H1 (cell line): ENCODE measurements around the gene HDHD5. TPM values are rescaled to one million over a fixed set of nuclear protein-coding genes. Genes with fewer than 3 reads are reported as not detected.

ENCODE experiments used
- FOSL1 ChIP-seq: IDR thresholded peaks from 2 replicates; pipeline ENCODE4 v1.6.1; 2011; ENCODE audit warnings: mild to moderate bottlenecking, low read depth, low read length, moderate library complexity; ENCODE audit not compliant: insufficient read depth
- HDAC2 ChIP-seq, 2 experiments: fragments of 300-600 bp in 1 of 2; sonication (generic) in 1 of 2; IDR thresholded peaks; 2 replicates each; pipeline ENCODE4 v1.6.1; 2011 to 2012; ENCODE audit warnings: low read depth in 2 of 2, low read length in 2 of 2, mild to moderate bottlenecking in 2 of 2, moderate library complexity in 2 of 2, borderline replicate concordance in 1 of 2, inconsistent platforms in 1 of 2
- KDM5A ChIP-seq: fragments of 200-600 bp; IDR thresholded peaks from 2 replicates; pipeline ENCODE4 v1.7.1; 2012; ENCODE audit warnings: mild to moderate bottlenecking, low read length, inconsistent platforms, mixed read lengths
- MAFK ChIP-seq: IDR thresholded peaks from 2 replicates; pipeline ENCODE4 v1.6.1; 2012; ENCODE audit warnings: low read depth, mild to moderate bottlenecking, improper control_type of control experiment, low read length
- POLR2AphosphoS5 ChIP-seq: IDR thresholded peaks from 2 replicates; pipeline ENCODE4 v1.6.1; 2011; ENCODE audit warnings: low read depth, low read length
- SAP30 ChIP-seq: fragments of 300-600 bp; sonication (generic); IDR thresholded peaks from 2 replicates; pipeline ENCODE4 v1.7.1; 2012; ENCODE audit warnings: low read length, moderate library complexity, mild to moderate bottlenecking, inconsistent platforms; ENCODE audit not compliant: insufficient read depth, insufficient replicate concordance
- SRF ChIP-seq: IDR thresholded peaks from 2 replicates; pipeline ENCODE4 v1.6.1; 2011; ENCODE audit warnings: mild to moderate bottlenecking, low read depth, low read length, moderate library complexity
- TEAD4 ChIP-seq: IDR thresholded peaks from 2 replicates; pipeline ENCODE4 v1.6.1; 2012; ENCODE audit warnings: low read depth, low read length, inconsistent platforms, mixed read lengths
- polyA plus RNA-seq, 7 experiments: library from polyadenylated mRNA; depleted of rRNA in 3 of 7; stranded (reverse) in 5 of 7; unstranded in 2 of 7; fragments of >200 nt in 5 of 7; fragments of 200-250 nt in 2 of 7; gene quantifications; 1 replicate in 5 of 7; 2 replicates in 1 of 7; 4 replicates in 1 of 7; pipeline versions ENCODE4 v1.2.1 to v1.2.3, GENCODE V29; 2011 to 2013; ENCODE audit warnings: missing spikeins in 2 of 7, mixed read lengths in 2 of 7
- total RNA-seq: library from RNA; stranded (reverse); fragmentation: NEBNext Ultra II Directional; extraction: Animal tissue kit (Norgen Biotek cat#: 25700); gene quantifications from 2 replicates; pipeline ENCODE4 v1.2.1, GENCODE V29; 2021
- TF ChIP-seq, protein P1 (sequence below): fragments of 300-600 bp; sonication (generic); IDR thresholded peaks from 2 replicates; pipeline ENCODE4 v1.7.1; 2012; ENCODE audit warnings: low read length, moderate library complexity, mild to moderate bottlenecking, inconsistent platforms; ENCODE audit not compliant: insufficient replicate concordance
- TF ChIP-seq, protein P2 (sequence below): IDR thresholded peaks from 2 replicates; pipeline ENCODE4 v1.6.1; 2012; ENCODE audit warnings: low read length, inconsistent platforms

Gene HDHD5
- total and polyA plus RNA-seq, 2 of the 8 experiments (the other 6 are each of a cell fraction or from before 2014, with no cell fraction given), result 68.3 to 123 TPM

DNA sequence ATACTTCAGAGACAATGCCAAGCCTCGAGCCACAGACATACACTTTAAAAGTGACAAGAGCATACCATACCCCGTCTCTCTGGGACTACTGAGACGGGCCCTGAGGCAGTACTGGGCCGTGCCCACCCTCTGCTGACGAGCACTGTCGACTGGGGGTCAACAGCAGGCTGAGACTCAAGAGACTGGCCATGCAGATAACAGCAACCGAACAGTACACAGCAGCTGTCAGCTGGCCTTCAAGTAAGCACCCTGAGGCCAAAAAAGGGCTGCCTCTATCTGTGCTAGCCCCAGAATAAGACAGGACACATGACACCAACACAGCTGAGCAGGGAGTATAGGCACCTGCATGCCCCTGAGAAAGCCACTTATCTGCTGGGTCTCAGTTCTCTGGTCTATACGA lies 19.1 kb downstream of the HDHD5 start (continued):
- TF ChIP-seq, protein P1, sequence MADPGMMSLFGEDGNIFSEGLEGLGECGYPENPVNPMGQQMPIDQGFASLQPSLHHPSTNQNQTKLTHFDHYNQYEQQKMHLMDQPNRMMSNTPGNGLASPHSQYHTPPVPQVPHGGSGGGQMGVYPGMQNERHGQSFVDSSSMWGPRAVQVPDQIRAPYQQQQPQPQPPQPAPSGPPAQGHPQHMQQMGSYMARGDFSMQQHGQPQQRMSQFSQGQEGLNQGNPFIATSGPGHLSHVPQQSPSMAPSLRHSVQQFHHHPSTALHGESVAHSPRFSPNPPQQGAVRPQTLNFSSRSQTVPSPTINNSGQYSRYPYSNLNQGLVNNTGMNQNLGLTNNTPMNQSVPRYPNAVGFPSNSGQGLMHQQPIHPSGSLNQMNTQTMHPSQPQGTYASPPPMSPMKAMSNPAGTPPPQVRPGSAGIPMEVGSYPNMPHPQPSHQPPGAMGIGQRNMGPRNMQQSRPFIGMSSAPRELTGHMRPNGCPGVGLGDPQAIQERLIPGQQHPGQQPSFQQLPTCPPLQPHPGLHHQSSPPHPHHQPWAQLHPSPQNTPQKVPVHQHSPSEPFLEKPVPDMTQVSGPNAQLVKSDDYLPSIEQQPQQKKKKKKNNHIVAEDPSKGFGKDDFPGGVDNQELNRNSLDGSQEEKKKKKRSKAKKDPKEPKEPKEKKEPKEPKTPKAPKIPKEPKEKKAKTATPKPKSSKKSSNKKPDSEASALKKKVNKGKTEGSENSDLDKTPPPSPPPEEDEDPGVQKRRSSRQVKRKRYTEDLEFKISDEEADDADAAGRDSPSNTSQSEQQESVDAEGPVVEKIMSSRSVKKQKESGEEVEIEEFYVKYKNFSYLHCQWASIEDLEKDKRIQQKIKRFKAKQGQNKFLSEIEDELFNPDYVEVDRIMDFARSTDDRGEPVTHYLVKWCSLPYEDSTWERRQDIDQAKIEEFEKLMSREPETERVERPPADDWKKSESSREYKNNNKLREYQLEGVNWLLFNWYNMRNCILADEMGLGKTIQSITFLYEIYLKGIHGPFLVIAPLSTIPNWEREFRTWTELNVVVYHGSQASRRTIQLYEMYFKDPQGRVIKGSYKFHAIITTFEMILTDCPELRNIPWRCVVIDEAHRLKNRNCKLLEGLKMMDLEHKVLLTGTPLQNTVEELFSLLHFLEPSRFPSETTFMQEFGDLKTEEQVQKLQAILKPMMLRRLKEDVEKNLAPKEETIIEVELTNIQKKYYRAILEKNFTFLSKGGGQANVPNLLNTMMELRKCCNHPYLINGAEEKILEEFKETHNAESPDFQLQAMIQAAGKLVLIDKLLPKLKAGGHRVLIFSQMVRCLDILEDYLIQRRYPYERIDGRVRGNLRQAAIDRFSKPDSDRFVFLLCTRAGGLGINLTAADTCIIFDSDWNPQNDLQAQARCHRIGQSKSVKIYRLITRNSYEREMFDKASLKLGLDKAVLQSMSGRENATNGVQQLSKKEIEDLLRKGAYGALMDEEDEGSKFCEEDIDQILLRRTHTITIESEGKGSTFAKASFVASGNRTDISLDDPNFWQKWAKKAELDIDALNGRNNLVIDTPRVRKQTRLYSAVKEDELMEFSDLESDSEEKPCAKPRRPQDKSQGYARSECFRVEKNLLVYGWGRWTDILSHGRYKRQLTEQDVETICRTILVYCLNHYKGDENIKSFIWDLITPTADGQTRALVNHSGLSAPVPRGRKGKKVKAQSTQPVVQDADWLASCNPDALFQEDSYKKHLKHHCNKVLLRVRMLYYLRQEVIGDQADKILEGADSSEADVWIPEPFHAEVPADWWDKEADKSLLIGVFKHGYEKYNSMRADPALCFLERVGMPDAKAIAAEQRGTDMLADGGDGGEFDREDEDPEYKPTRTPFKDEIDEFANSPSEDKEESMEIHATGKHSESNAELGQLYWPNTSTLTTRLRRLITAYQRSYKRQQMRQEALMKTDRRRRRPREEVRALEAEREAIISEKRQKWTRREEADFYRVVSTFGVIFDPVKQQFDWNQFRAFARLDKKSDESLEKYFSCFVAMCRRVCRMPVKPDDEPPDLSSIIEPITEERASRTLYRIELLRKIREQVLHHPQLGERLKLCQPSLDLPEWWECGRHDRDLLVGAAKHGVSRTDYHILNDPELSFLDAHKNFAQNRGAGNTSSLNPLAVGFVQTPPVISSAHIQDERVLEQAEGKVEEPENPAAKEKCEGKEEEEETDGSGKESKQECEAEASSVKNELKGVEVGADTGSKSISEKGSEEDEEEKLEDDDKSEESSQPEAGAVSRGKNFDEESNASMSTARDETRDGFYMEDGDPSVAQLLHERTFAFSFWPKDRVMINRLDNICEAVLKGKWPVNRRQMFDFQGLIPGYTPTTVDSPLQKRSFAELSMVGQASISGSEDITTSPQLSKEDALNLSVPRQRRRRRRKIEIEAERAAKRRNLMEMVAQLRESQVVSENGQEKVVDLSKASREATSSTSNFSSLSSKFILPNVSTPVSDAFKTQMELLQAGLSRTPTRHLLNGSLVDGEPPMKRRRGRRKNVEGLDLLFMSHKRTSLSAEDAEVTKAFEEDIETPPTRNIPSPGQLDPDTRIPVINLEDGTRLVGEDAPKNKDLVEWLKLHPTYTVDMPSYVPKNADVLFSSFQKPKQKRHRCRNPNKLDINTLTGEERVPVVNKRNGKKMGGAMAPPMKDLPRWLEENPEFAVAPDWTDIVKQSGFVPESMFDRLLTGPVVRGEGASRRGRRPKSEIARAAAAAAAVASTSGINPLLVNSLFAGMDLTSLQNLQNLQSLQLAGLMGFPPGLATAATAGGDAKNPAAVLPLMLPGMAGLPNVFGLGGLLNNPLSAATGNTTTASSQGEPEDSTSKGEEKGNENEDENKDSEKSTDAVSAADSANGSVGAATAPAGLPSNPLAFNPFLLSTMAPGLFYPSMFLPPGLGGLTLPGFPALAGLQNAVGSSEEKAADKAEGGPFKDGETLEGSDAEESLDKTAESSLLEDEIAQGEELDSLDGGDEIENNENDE, result no peak
- TF ChIP-seq POLR2AphosphoS5 (no peak), HDAC2 (IDR thresholded peaks at IDR 0.05; ENCODE audit: borderline replicate concordance in 1 of 2, low read depth in 2 of 2, low read length in 2 of 2) (no peak), SAP30 (no peak), TEAD4 (no peak), MAFK (no peak), KDM5A (no peak), SRF (no peak), FOSL1 (no peak)
- TF ChIP-seq, protein P2, sequence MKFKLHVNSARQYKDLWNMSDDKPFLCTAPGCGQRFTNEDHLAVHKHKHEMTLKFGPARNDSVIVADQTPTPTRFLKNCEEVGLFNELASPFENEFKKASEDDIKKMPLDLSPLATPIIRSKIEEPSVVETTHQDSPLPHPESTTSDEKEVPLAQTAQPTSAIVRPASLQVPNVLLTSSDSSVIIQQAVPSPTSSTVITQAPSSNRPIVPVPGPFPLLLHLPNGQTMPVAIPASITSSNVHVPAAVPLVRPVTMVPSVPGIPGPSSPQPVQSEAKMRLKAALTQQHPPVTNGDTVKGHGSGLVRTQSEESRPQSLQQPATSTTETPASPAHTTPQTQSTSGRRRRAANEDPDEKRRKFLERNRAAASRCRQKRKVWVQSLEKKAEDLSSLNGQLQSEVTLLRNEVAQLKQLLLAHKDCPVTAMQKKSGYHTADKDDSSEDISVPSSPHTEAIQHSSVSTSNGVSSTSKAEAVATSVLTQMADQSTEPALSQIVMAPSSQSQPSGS, result no peak
